IMR-90 (cell line): ENCODE results near the gene CSK. TPM values are rescaled to one million over a fixed set of nuclear protein-coding genes. Genes with fewer than 3 reads are reported as not detected.
A peak's percentile ranks its signal among the peaks of the same experiment; 100 is the strongest.

ENCODE experiments used
- ATAC-seq: fragments of 200-7000 bp; cut with Tn5 transposase; 2 replicates; pipeline ENCODE4 v1.9.1; 2020; ENCODE audit warnings: low read depth, mild to moderate bottlenecking, moderate library complexity
- BruUV-seq: library from RNA; stranded (reverse); fragments of 400-500 nt; replicated peaks from 2 replicates; lab custom pipeline; 2021; lab: Mats Ljungman, UMichigan
- CTCF ChIA-PET: fragments of 300-600 bp; formaldehyde crosslinking; extraction: SDS; loops from one replicate; lab custom pipeline; 2021; ENCODE audit warnings: antibody characterized with exemption; lab: Yijun Ruan, JAX
- POLR2A ChIA-PET: fragments of 300-600 bp; sonication (Branson Sonifier 250); formaldehyde crosslinking; loops from one replicate; lab custom pipeline; 2022; ENCODE audit warnings: antibody characterized with exemption; ENCODE audit not compliant: unreplicated experiment; lab: Charles Lee
- DNase-seq: peaks from one replicate; pipeline ENCODE4 v3.0.0; 2013
- H2AFZ ChIP-seq: replicated peaks from 2 replicates; pipeline ENCODE3; 2013; ENCODE audit warnings: low read length, mild to moderate bottlenecking; ENCODE audit not compliant: poor library complexity
- H2AK5ac ChIP-seq: 2 replicates; pipeline ENCODE4 v1.6.1; 2013; ENCODE audit warnings: low read depth, low read length, inconsistent platforms
- H2AK9ac ChIP-seq: replicated peaks from 2 replicates; pipeline ENCODE3; 2013; ENCODE audit warnings: mild to moderate bottlenecking, low read depth, low read length, moderate library complexity; ENCODE audit not compliant: poor library complexity
- H2BK120ac ChIP-seq: 2 replicates; pipeline ENCODE4 v1.6.1; 2013; ENCODE audit warnings: low read depth, low read length, inconsistent platforms
- H2BK15ac ChIP-seq: 3 replicates; pipeline ENCODE4 v1.6.1; 2013; ENCODE audit warnings: low read depth, low read length, inconsistent platforms
- H2BK20ac ChIP-seq: 2 replicates; pipeline ENCODE4 v1.6.1; 2013; ENCODE audit warnings: low read depth, mild to moderate bottlenecking, inconsistent platforms, low read length, moderate library complexity
- H2BK5ac ChIP-seq: 2 replicates; pipeline ENCODE4 v1.6.1; 2013; ENCODE audit warnings: mild to moderate bottlenecking, low read depth, low read length, inconsistent platforms; ENCODE audit not compliant: poor library complexity, severe bottlenecking
- H3K14ac ChIP-seq: replicated peaks from 2 replicates; pipeline ENCODE4 v1.6.1; 2013; ENCODE audit warnings: low read depth, low read length, inconsistent platforms
- H3K18ac ChIP-seq: 2 replicates; pipeline ENCODE4 v1.6.1; 2013; ENCODE audit warnings: low read depth, low read length, control low read depth
- H3K23ac ChIP-seq: 2 replicates; pipeline ENCODE4 v1.6.1; 2013; ENCODE audit warnings: low read depth, low read length, inconsistent platforms
- H3K27ac ChIP-seq: 2 replicates; pipeline ENCODE4 v1.5.1; 2013; ENCODE audit warnings: mild to moderate bottlenecking, control low read depth, low read length; ENCODE audit not compliant: insufficient read depth
- H3K27me3 ChIP-seq: 2 replicates; pipeline ENCODE4 v1.6.1; 2013; ENCODE audit warnings: low read length; ENCODE audit not compliant: control insufficient read depth, insufficient read depth
- H3K36me3 ChIP-seq: 2 replicates; pipeline ENCODE4 v1.6.1; 2013; ENCODE audit warnings: low read length, mixed read lengths; ENCODE audit not compliant: control insufficient read depth, insufficient read depth
- H3K4ac ChIP-seq: 2 replicates; pipeline ENCODE4 v1.6.1; 2013; ENCODE audit warnings: low read depth, low read length, inconsistent platforms
- H3K4me1 ChIP-seq: 2 replicates; pipeline ENCODE4 v1.6.1; 2013; ENCODE audit warnings: low read length, mixed read lengths; ENCODE audit not compliant: control insufficient read depth, insufficient read depth
- H3K4me2 ChIP-seq: 2 replicates; pipeline ENCODE4 v1.6.1; 2013; ENCODE audit warnings: low read depth, mild to moderate bottlenecking, control low read depth, low read length, moderate library complexity
- H3K4me3 ChIP-seq: 2 replicates; pipeline ENCODE4 v1.5.1; 2013; ENCODE audit warnings: low read depth, mild to moderate bottlenecking, control low read depth, low read length, moderate library complexity; ENCODE audit not compliant: insufficient read depth
- H3K56ac ChIP-seq: 2 replicates; pipeline ENCODE4 v1.6.1; 2013; ENCODE audit warnings: low read length, inconsistent platforms; ENCODE audit not compliant: insufficient read depth; ENCODE audit errors: extremely low read depth
- H3K79me1 ChIP-seq, 2 experiments: 2 replicates each; pipeline ENCODE4 v1.6.1; 2013; ENCODE audit warnings: low read length in 2 of 2, inconsistent platforms in 1 of 2, low read depth in 1 of 2
- H3K9ac ChIP-seq: 2 replicates; pipeline ENCODE4 v1.6.1; 2013; ENCODE audit warnings: low read depth, low read length, control low read depth
- H3K9me1 ChIP-seq: 2 replicates; pipeline ENCODE4 v1.6.1; 2013; ENCODE audit warnings: low read length, inconsistent platforms; ENCODE audit not compliant: insufficient read depth
- H3K9me3 ChIP-seq: 2 replicates; pipeline ENCODE4 v1.6.1; 2013; ENCODE audit warnings: low read length; ENCODE audit not compliant: control insufficient read depth, insufficient read depth
- H4K20me1 ChIP-seq: 2 replicates; pipeline ENCODE4 v1.6.1; 2013; ENCODE audit warnings: low read length, inconsistent platforms; ENCODE audit not compliant: insufficient read depth
- H4K5ac ChIP-seq: 2 replicates; pipeline ENCODE4 v1.6.1; 2013; ENCODE audit warnings: mild to moderate bottlenecking, low read depth, low read length, control low read depth
- H4K8ac ChIP-seq, 2 experiments: 2 replicates each; pipeline ENCODE4 v1.6.1; 2013; ENCODE audit warnings: low read depth in 2 of 2, low read length in 2 of 2, control low read depth in 1 of 2, inconsistent platforms in 1 of 2
- H4K91ac ChIP-seq: 2 replicates; pipeline ENCODE4 v1.6.1; 2013; ENCODE audit warnings: low read depth, low read length, inconsistent platforms; ENCODE audit not compliant: insufficient read depth
- CEBPB ChIP-seq: IDR thresholded peaks from 2 replicates; pipeline ENCODE4 v1.6.1; 2012; ENCODE audit warnings: low read depth, low read length, improper control_type of control experiment
- MXI1 ChIP-seq: IDR thresholded peaks from 2 replicates; pipeline ENCODE4 v1.6.1; 2012; ENCODE audit warnings: low read depth, mild to moderate bottlenecking, low read length, moderate library complexity, borderline replicate concordance
- POLR2A ChIP-seq: IDR thresholded peaks from 2 replicates; pipeline ENCODE4 v1.6.1; 2012; ENCODE audit warnings: mild to moderate bottlenecking, low read depth, low read length
- WGBS, 2 experiments: methylation state at CpG; one replicate each; pipeline versions ENCODE4 v1.1.5 to v1.1.7; 2013; ENCODE audit warnings: missing lambda C conversion rate in 2 of 2; ENCODE audit not compliant: insufficient read length in 1 of 2; ENCODE audit errors: extremely low coverage in 2 of 2; 5-methylcytosine and 5-hydroxymethylcytosine counted together
- dilution Hi-C: fragments of 300-500 bp; cut with HindIII; formaldehyde crosslinking; loops from one replicate; pipeline ENCODE4 v1.14.3; 2018; ENCODE audit warnings: low sequenced_read_pairs; ENCODE audit not compliant: unreplicated experiment
- in situ Hi-C: fragments of 300-500 bp; cut with MboI; formaldehyde crosslinking; loops from 3 replicates; pipeline ENCODE4 v1.14.3; 2019; ENCODE audit warnings: low sequenced_read_pairs, inconsistent platforms, mixed read lengths
- intact Hi-C: fragments of 100-400 bp; cut with micrococcal nuclease; formaldehyde crosslinking; loops from 2 replicates; pipeline ENCODE4 v1.10.0; 2022
- polyA plus RNA-seq, 3 experiments: library from polyadenylated mRNA; depleted of rRNA; stranded (reverse); fragments of >200 nt; gene quantifications; 2 replicates each; pipeline ENCODE4 v1.2.3, GENCODE V29; 2012; ENCODE audit warnings: low replicate concordance in 1 of 3
- total RNA-seq: library from RNA; depleted of rRNA; stranded (reverse); fragments of >200 nt; gene quantifications from 2 replicates; pipeline ENCODE4 v1.2.3, GENCODE V29; 2012

Gene CSK
- total and polyA plus RNA-seq, 2 of the 4 experiments (the other 2 are of a cell fraction), result 10.8 to 54.0 TPM

GRCh38 chr15:74807282-74807681 lies 25.4 kb downstream of the CSK start:
- H3K9ac ChIP-seq, result no peak overlapping the region
- H3K4ac ChIP-seq, result no peak overlapping the region
- ChIA-PET POLR2A (no interaction called here), CTCF (no interaction called here)
- H3K9me3 ChIP-seq, result no peaks in the 10 kb centered on the region
- H3K79me1 ChIP-seq, result peaks cover 0 to 3% of the 10 kb centered on the region in 2 experiments; a peak in 1 of 4 replicates
- peaks cover 5% of the 10 kb centered on the region for H3K9me1 ChIP-seq
- H3K56ac ChIP-seq, result no peak overlapping the region
- WGBS, 2 experiments, result 76% methylated on average over 5 of the region's 5 CpGs; no CpG with 5 or more reads in 1 of the 2 experiments
- no peak overlapping the region for H3K27ac ChIP-seq
- intact Hi-C loops, result no loop called here
- dilution Hi-C loops, result no loop called here
- peaks cover 5% of the 10 kb centered on the region; the same call in 1 of the 2 replicates for H4K20me1 ChIP-seq
- H4K5ac ChIP-seq, result no peak overlapping the region
- H2AK9ac ChIP-seq, result no peak overlapping the region
- TF ChIP-seq POLR2A (no peak), MXI1 (no peak), CEBPB (no peak)
- no peak overlapping the region for H2BK5ac ChIP-seq
- in situ Hi-C loops, result no loop called here
- no peak overlapping the region for H2AK5ac ChIP-seq
- ATAC-seq, result no peak
- no peaks in the 10 kb centered on the region for H3K4me1 ChIP-seq
- no peak overlapping the region for H2BK15ac ChIP-seq
- no peak overlapping the region for H3K4me3 ChIP-seq
- no TSS peak for BruUV-seq
- no peaks in the 10 kb centered on the region for H3K27me3 ChIP-seq
- H3K4me2 ChIP-seq, result no peak overlapping the region
- H3K18ac ChIP-seq, result no peak overlapping the region
- H2BK20ac ChIP-seq, result no peak overlapping the region
- peak; percentile 28 for DNase-seq
- H4K8ac ChIP-seq, result no peak overlapping the region
- no peak overlapping the region for H3K14ac ChIP-seq
- no peak overlapping the region for H4K91ac ChIP-seq
- no peak overlapping the region for H3K23ac ChIP-seq
- peaks cover 14% of the 10 kb centered on the region for H3K36me3 ChIP-seq
- no peak overlapping the region for H2AFZ ChIP-seq
- H2BK120ac ChIP-seq, result no peak overlapping the region
